GM12878 (cell line): Measurements from ENCODE around the gene TIMM29. TPM values are rescaled to one million over a fixed set of nuclear protein-coding genes. Genes with fewer than 3 reads are reported as not detected.

Experiments
- ATAC-seq: fragments of 200-7000 bp; cut with Tn5 transposase; 3 replicates; pipeline ENCODE4 v1.9.1; 2020; ENCODE audit warnings: mild to moderate bottlenecking, moderate library complexity
- BruUV-seq: library from RNA; stranded (reverse); fragments of 400-500 nt; replicated peaks from 2 replicates; lab custom pipeline; 2021; lab: Mats Ljungman, UMichigan
- CTCF ChIA-PET: fragments of 300-600 bp; sonication (Branson Sonifier 250); formaldehyde crosslinking; extraction: SDS; loops from one replicate; lab custom pipeline; 2021; ENCODE audit warnings: inconsistent platforms; lab: Yijun Ruan, JAX
- POLR2A ChIA-PET: fragments of 350-600 bp; formaldehyde crosslinking; extraction: SDS; loops from one replicate; lab custom pipeline; 2021; ENCODE audit warnings: inconsistent platforms; lab: Charles Lee
- RAD21 ChIA-PET: fragments of 300-600 bp; sonication (Branson Sonifier 250); formaldehyde crosslinking; loops from one replicate; lab custom pipeline; 2023; ENCODE audit warnings: antibody characterized with exemption; ENCODE audit not compliant: unreplicated experiment; lab: Charles Lee
- SMC1A ChIA-PET: fragments of 300-600 bp; sonication (Branson Sonifier 250); formaldehyde crosslinking; loops from one replicate; lab custom pipeline; 2023; ENCODE audit not compliant: unreplicated experiment, uncharacterized antibody; lab: Charles Lee
- DNase-seq: peaks from one replicate; pipeline ENCODE4 v3.0.0-alpha.2; 2011; ENCODE audit warnings: low read depth, low spot score
- FAIRE-seq: peaks from 3 replicates; lab custom pipeline; 2011; peaks lifted over from hg19 to GRCh38; lab: Jason Lieb, UNC
- H2AFZ ChIP-seq: 2 replicates; pipeline ENCODE4 v1.6.0; 2011; ENCODE audit warnings: low read depth, low read length, control low read depth; ENCODE audit not compliant: control insufficient read depth
- H3K27ac ChIP-seq: 2 replicates; pipeline ENCODE4 v1.5.1; 2011; ENCODE audit warnings: control low read depth; ENCODE audit not compliant: control insufficient read depth, insufficient read depth
- H3K27me3 ChIP-seq, 2 experiments: replicated peaks in 1 of 2; 2 replicates each; pipeline versions ENCODE4 v1.6.0 to v1.6.1; 2011; ENCODE audit warnings: low read length in 1 of 2; ENCODE audit not compliant: control insufficient read depth in 2 of 2, insufficient read depth in 2 of 2
- H3K36me3 ChIP-seq, 2 experiments: 2 replicates each; pipeline ENCODE4 v1.5.1; 2011; ENCODE audit warnings: low read length in 1 of 2; ENCODE audit not compliant: control insufficient read depth in 2 of 2, insufficient read depth in 2 of 2
- H3K4me1 ChIP-seq: 2 replicates; pipeline ENCODE4 v1.6.1; 2011; ENCODE audit warnings: mild to moderate bottlenecking, low read length, moderate library complexity, mixed read lengths; ENCODE audit not compliant: control insufficient read depth, insufficient read depth
- H3K4me2 ChIP-seq: 2 replicates; pipeline ENCODE4 v1.6.0; 2011; ENCODE audit warnings: control low read depth; ENCODE audit not compliant: control insufficient read depth, insufficient read depth
- H3K4me3 ChIP-seq: fragments of 200-600 bp; sonication (generic); 2 replicates; pipeline ENCODE4 v1.5.1; 2016
- H3K79me2 ChIP-seq: 2 replicates; pipeline ENCODE4 v1.6.0; 2011; ENCODE audit warnings: low read length; ENCODE audit not compliant: control insufficient read depth, insufficient read depth
- H3K9ac ChIP-seq: 2 replicates; pipeline ENCODE4 v1.8.0; 2011; ENCODE audit warnings: low read length, control low read depth, mixed read lengths; ENCODE audit not compliant: control insufficient read depth, insufficient read depth
- H3K9me3 ChIP-seq: replicated peaks from 3 replicates; pipeline ENCODE4 v1.5.1; 2011; ENCODE audit warnings: mild to moderate bottlenecking, low read length; ENCODE audit not compliant: control insufficient read depth, insufficient read depth
- H4K20me1 ChIP-seq: 2 replicates; pipeline ENCODE4 v1.6.0; 2011; ENCODE audit not compliant: control insufficient read depth, insufficient read depth
- BHLHE40 ChIP-seq, 2 experiments: fragments of 450-650 bp in 1 of 2; IDR thresholded peaks; 2 replicates each; pipeline ENCODE4 v1.6.1; 2011 to 2017; ENCODE audit warnings: low read depth in 2 of 2, borderline replicate concordance in 1 of 2, improper control_type of control experiment in 1 of 2, low read length in 1 of 2, mild to moderate bottlenecking in 1 of 2
- BMI1 ChIP-seq: fragments of 450-650 bp; IDR thresholded peaks from 2 replicates; pipeline ENCODE4 v1.6.1; 2016; ENCODE audit warnings: mild to moderate bottlenecking, moderate library complexity, borderline replicate concordance
- JUNB ChIP-seq: IDR thresholded peaks from 2 replicates; pipeline ENCODE4 v1.6.1; 2016; ENCODE audit warnings: antibody characterized with exemption, mild to moderate bottlenecking
- MYB ChIP-seq: fragments of 150-350 bp; IDR thresholded peaks from 2 replicates; pipeline ENCODE4 v1.6.1; 2014; ENCODE audit warnings: mild to moderate bottlenecking, low read depth, low read length, borderline replicate concordance
- NFYB ChIP-seq: IDR thresholded peaks from 2 replicates; pipeline ENCODE4 v1.6.1; 2011; ENCODE audit warnings: low read depth, mild to moderate bottlenecking, low read length, improper control_type of control experiment, moderate library complexity; ENCODE audit not compliant: insufficient read depth
- PML ChIP-seq: IDR thresholded peaks from 2 replicates; pipeline ENCODE4 v1.6.1; 2012; ENCODE audit warnings: low read length, inconsistent platforms
- ZNF24 ChIP-seq: fragments of 450-650 bp; IDR thresholded peaks from 2 replicates; pipeline ENCODE4 v1.6.1; 2017; ENCODE audit warnings: antibody characterized with exemption, mild to moderate bottlenecking
- WGBS: methylation state at CpG from one replicate; pipeline ENCODE4 v1.1.6; 2016; ENCODE audit warnings: low lambda C conversion rate; ENCODE audit not compliant: insufficient replicate concordance, insufficient coverage; ENCODE audit errors: missing lambda C conversion rate; 5-methylcytosine and 5-hydroxymethylcytosine counted together
- in situ Hi-C: fragments of 300-500 bp; cut with MboI; formaldehyde crosslinking; loops from 9 replicates; pipeline ENCODE4 v1.14.3; 2018; ENCODE audit warnings: mixed read lengths
- intact Hi-C: fragments of 100-400 bp; cut with micrococcal nuclease; formaldehyde crosslinking; loops from one replicate; pipeline ENCODE4 v1.14.2; 2022; ENCODE audit not compliant: unreplicated experiment
- polyA plus RNA-seq, 11 experiments: library from polyadenylated mRNA; depleted of rRNA in 4 of 11; unstranded in 6 of 11; stranded (reverse) in 5 of 11; fragments of >200 nt; fragmentation: Nextera tagmentation in 4 of 11; fragmentation: Illumina TruSeq in 1 of 11; extraction: Ambion mirVana in 4 of 11; extraction: Trizol in 1 of 11; gene quantifications; 1 replicate in 1 of 11; 2 replicates in 10 of 11; pipeline versions ENCODE4 v1.2.1 to v1.2.3, GENCODE V29; 2011 to 2016; ENCODE audit warnings: inconsistent platforms in 2 of 11, missing spikeins in 2 of 11, low read depth in 1 of 11
- total RNA-seq, 4 experiments: library from RNA; depleted of rRNA in 3 of 4; stranded (reverse); fragments of >200 nt in 3 of 4; fragmentation: Illumina TruSeq in 1 of 4; extraction: Trizol in 1 of 4; gene quantifications; 2 replicates each; pipeline versions ENCODE4 v1.2.1 to v1.2.3, GENCODE V29; 2013 to 2021
- TF ChIP-seq, protein P1 (sequence below): fragments of 450-650 bp; IDR thresholded peaks from 2 replicates; pipeline ENCODE4 v1.6.1; 2018; ENCODE audit warnings: borderline replicate concordance, mild to moderate bottlenecking; ENCODE audit not compliant: partially characterized antibody
- TF ChIP-seq, protein P2 (sequence below): fragments of 450-650 bp; IDR thresholded peaks from 2 replicates; pipeline ENCODE4 v1.6.1; 2014; ENCODE audit warnings: mild to moderate bottlenecking
- TF ChIP-seq, protein P3 (sequence below): fragments of 450-650 bp; formaldehyde crosslinking; IDR thresholded peaks from 2 replicates; pipeline ENCODE4 v1.4.0; 2020; ENCODE audit warnings: mild to moderate bottlenecking, moderate library complexity

TIMM29 gene
- total and polyA plus RNA-seq, 10 of the 15 experiments (the other 5 are each of a cell fraction or from before 2014, with no cell fraction given): 2.4 to 27.9 (median 13.5) TPM

DNA sequence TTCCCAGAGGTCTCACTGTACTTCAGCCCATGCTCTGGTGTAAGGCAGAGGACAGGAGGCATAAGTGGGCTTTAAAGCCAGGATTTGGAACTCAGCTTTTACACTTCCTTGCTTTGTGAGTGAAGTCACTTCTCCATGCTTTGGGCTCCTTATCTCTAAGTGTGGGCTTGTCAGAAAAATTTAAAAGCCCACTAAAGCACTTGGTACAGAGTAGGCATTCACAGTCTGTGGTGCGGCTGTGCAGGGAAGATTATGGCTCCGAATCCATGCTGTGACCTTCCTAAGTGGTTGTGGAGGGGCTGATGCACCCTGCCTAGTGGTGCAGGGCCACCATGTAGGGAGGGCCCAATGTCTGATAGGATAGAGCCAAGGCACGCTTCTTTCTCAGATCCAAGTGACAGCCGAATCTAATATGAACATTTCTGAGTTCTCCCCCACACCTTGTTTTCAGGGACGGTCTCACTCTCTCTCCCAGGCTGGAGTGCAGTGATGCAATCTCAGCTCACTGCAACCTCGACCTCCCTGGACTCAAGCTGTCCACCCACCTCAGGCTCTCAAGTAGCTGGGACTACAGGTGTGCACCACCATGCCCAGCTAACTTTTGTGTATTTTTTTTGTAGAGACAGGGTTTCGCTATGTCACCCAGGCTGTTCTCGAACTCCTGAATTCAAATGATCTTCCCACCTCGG, 6.9 kb downstream of the TIMM29 start:
- in situ Hi-C loops (no loop called here), intact Hi-C loops (loop anchor here (5.0 kb wide), 1 partner anchor 267 kb away; no protein-coding TSS in a partner anchor)
- Histone ChIP-seq H3K4me1 (no peaks in the 10 kb centered on the region; the same call in 1 of the 2 replicates), H3K4me3 (no peak overlapping the region), H3K9ac (no peak overlapping the region), H3K4me2 (no peak overlapping the region), H3K36me3 (no peaks in the 10 kb centered on the region; a peak in 1 of 4 replicates), H2AFZ (no peak overlapping the region)
- ChIA-PET SMC1A (interaction anchor here (0.7 to 2.2 kb wide), 4 partner anchors 56 to 111 kb away, joined by 3 to 9 read pairs (median 4); no protein-coding TSS in a partner anchor), CTCF (interaction anchor here (0.6 to 3.1 kb wide), 22 partner anchors 10 to 439 kb away, joined by 3 to 29 read pairs (median 6); partner anchors contain the start of gene SWSAP1)
- ATAC-seq (no peak), DNase-seq (no peak)
- WGBS: 98% methylated on average over 9 of the region's 9 CpGs
- TF ChIP-seq, protein P1, sequence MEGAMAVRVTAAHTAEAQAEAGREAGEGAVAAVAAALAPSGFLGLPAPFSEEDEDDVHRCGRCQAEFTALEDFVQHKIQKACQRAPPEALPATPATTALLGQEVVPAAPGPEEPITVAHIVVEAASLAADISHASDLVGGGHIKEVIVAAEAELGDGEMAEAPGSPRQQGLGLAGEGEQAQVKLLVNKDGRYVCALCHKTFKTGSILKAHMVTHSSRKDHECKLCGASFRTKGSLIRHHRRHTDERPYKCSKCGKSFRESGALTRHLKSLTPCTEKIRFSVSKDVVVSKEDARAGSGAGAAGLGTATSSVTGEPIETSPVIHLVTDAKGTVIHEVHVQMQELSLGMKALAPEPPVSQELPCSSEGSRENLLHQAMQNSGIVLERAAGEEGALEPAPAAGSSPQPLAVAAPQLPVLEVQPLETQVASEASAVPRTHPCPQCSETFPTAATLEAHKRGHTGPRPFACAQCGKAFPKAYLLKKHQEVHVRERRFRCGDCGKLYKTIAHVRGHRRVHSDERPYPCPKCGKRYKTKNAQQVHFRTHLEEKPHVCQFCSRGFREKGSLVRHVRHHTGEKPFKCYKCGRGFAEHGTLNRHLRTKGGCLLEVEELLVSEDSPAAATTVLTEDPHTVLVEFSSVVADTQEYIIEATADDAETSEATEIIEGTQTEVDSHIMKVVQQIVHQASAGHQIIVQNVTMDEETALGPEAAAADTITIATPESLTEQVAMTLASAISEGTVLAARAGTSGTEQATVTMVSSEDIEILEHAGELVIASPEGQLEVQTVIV: no peak
- TF ChIP-seq ZNF24 (no peak), PML (no peak), BHLHE40 (IDR thresholded peaks at IDR 0.05; ENCODE audit: borderline replicate concordance in 1 of 2, low read depth in 2 of 2, low read length in 1 of 2) (no peak), BMI1 (no peak), JUNB (no peak), NFYB (no peak), MYB (no peak)
- TF ChIP-seq, protein P2, sequence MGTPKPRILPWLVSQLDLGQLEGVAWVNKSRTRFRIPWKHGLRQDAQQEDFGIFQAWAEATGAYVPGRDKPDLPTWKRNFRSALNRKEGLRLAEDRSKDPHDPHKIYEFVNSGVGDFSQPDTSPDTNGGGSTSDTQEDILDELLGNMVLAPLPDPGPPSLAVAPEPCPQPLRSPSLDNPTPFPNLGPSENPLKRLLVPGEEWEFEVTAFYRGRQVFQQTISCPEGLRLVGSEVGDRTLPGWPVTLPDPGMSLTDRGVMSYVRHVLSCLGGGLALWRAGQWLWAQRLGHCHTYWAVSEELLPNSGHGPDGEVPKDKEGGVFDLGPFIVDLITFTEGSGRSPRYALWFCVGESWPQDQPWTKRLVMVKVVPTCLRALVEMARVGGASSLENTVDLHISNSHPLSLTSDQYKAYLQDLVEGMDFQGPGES: no peak
- TF ChIP-seq, protein P3, sequence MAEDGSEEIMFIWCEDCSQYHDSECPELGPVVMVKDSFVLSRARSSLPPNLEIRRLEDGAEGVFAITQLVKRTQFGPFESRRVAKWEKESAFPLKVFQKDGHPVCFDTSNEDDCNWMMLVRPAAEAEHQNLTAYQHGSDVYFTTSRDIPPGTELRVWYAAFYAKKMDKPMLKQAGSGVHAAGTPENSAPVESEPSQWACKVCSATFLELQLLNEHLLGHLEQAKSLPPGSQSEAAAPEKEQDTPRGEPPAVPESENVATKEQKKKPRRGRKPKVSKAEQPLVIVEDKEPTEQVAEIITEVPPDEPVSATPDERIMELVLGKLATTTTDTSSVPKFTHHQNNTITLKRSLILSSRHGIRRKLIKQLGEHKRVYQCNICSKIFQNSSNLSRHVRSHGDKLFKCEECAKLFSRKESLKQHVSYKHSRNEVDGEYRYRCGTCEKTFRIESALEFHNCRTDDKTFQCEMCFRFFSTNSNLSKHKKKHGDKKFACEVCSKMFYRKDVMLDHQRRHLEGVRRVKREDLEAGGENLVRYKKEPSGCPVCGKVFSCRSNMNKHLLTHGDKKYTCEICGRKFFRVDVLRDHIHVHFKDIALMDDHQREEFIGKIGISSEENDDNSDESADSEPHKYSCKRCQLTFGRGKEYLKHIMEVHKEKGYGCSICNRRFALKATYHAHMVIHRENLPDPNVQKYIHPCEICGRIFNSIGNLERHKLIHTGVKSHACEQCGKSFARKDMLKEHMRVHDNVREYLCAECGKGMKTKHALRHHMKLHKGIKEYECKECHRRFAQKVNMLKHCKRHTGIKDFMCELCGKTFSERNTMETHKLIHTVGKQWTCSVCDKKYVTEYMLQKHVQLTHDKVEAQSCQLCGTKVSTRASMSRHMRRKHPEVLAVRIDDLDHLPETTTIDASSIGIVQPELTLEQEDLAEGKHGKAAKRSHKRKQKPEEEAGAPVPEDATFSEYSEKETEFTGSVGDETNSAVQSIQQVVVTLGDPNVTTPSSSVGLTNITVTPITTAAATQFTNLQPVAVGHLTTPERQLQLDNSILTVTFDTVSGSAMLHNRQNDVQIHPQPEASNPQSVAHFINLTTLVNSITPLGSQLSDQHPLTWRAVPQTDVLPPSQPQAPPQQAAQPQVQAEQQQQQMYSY (CRISPR knock-in tag): no peak
- TF ChIP-seq, all 136 proteins: peak for 0
- BruUV-seq: no TSS peak
- Histone ChIP-seq H4K20me1 (no peaks in the 10 kb centered on the region), H3K79me2 (peaks cover under 1% of the 10 kb centered on the region), H3K27ac (no peak overlapping the region), H3K9me3 (no peaks in the 10 kb centered on the region), H3K27me3 (no peaks in the 10 kb centered on the region)
- RAD21 ChIA-PET: interaction anchor here (1.4 to 2.9 kb wide), 9 partner anchors 26 to 190 kb away, joined by 3 to 18 read pairs (median 4); no protein-coding TSS in a partner anchor
- no peak for FAIRE-seq
- POLR2A ChIA-PET: interaction anchor here (0.6 to 1.5 kb wide), 4 partner anchors 19 to 64 kb away, joined by 3 to 7 read pairs (median 4); partner anchors contain the start of gene CARM1
